Stimulated activated CD8-positive, alpha-beta memory T cell treated with anti-CD3 and anti-CD28 coated beads, Interleukin-15, amount 100 ng/mL, for 48 hours (primary cell): Measurements from ENCODE around the gene EEF1AKMT2.
A peak's percentile ranks its signal among the peaks of the same experiment; 100 is the strongest.

ENCODE experiments used
- DNase-seq, 2 donors: peaks; one replicate each; pipeline ENCODE4 v3.0.0-alpha.2; 2020; ENCODE audit warnings: low read depth in 2 of 2

EEF1AKMT2 gene

GRCh38 chr10:124737221-124737620, 54.5 kb downstream of the EEF1AKMT2 start:
- no peak for DNase-seq

DNA sequence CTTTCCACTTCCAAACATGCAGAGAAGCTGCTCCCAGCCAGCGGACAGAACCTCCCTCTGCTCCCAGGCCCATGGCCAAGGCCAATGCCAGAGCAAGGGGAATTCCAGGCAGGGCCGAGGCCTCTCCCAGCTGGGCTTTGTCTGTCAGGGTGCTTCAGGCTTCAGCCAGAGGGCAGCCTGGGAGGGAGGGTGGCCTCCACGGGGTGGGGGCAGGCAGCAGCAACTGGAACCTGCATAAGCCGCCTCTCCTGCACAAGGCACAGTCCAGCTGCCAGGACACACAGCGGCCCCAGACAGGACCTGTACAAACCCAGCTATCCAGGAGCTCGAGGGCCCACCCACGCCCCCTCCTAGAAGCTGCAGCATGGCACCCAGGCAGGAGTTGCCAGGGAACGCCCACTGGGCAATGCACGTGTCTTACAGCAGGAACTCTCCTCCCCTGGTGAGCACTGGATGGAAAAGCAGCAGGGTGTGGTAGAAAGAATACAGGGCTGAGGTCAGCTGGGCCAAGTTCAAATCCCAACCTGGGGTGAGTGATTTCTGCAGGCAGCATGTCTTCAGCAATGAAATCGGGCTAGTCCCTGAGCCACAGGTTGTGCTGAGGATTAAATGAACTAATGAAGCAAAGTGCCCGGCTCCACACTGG, 55.1 kb downstream of the EEF1AKMT2 start:
- no peak for DNase-seq

GRCh38 chr10:124735491-124736286, 56.0 kb downstream of the EEF1AKMT2 start:
- no peak for DNase-seq

GRCh38 chr10:124734311-124735166, 57.1 kb downstream of the EEF1AKMT2 start:
- peak in 1 of 2 donors; percentile 28 for DNase-seq

- DNase-seq = no peak
Observed at GRCh38 chr10:124733571-124734245, 58.0 kb downstream of the EEF1AKMT2 start.

- DNase-seq = peak in 1 of 2 donors; percentile 74
Observed at GRCh38 chr10:124732931-124733570, 58.6 kb downstream of the EEF1AKMT2 start.

DNA sequence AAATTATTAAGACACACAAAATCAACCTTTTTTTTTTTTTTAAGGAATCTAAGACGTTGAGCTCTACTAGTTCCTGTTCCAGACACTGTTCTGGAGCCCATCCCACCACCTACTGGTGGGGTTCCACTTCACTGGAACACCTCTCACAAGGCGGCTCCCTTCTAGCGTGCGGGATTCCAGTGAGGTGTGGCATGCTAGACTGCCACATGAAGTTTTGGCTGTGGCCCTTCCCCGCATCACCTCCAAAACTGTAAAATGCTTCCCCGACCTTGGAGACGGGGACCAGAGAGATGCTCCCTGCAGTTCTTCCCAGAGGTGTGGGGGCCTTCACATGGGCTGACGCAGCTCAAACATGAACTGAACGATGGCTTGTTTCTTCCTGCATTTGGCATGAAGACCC, 60.1 kb downstream of the EEF1AKMT2 start:
- no peak for DNase-seq

DNA sequence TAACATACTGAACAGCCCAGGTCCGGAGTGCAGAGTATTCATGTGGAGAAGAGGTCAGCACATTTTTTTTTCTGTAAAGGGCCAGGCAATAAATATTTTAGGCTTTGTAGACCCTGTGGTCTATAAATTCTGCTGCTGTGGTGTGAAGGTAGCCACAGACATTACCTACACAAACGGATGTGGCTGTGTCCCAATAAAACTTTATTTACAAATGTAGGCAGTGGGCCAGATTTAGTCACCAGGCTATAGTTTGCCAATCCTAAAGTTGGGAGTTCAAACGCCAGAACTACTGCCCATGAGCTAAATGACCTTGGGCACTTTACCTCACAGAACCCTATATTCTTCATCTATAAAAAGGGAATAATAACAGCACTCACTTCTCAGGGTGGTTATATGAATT, 60.9 kb downstream of the EEF1AKMT2 start:
- no peak for DNase-seq

DNA sequence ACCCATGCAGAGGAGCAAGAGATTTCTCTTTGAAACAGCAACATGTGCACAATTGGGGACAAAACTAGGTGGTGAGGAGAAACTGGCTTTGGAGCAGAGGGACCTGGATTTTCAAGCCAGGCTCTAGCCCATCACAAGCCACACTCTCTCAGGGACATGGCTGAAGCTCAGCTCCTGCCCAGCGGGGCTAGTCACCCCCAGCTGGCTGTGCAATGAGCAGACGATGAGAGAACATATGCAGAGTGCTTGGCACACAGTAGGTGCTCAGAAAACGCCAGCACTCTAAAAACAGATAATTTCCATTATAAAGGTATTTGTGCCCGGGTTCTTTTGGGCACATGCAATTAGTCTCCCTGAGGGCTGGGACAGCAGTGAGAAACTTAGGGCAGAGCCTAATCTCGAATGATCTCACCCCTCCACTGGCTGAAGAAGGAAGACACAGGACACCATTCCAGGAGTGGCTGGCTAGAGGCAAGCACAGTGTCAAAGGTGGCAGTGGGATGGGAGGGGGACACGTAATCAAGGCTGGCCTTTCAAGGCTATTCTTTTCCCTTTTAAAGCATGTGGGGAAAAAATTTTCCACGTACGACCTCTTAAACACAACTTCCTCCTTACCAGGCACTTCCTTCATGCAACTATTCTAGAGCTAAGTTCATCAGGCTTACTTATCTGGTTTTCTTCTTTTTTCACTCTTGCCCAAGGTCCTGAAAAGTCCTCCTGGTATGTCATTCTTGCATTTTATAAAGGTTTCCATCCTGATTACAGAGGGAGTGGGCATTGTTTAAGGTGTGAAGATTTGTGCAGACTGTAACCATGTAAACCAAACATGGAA, 62.6 kb downstream of the EEF1AKMT2 start:
- no peak for DNase-seq

- DNase-seq = no peak
Observed at GRCh38 chr10:124728071-124728829, 63.4 kb downstream of the EEF1AKMT2 start.

GRCh38 chr10:124727361-124727960, 64.2 kb downstream of the EEF1AKMT2 start:
- DNase-seq = no peak

- DNase-seq = no peak
Observed at GRCh38 chr10:124725791-124726190, 65.9 kb downstream of the EEF1AKMT2 start.

DNA sequence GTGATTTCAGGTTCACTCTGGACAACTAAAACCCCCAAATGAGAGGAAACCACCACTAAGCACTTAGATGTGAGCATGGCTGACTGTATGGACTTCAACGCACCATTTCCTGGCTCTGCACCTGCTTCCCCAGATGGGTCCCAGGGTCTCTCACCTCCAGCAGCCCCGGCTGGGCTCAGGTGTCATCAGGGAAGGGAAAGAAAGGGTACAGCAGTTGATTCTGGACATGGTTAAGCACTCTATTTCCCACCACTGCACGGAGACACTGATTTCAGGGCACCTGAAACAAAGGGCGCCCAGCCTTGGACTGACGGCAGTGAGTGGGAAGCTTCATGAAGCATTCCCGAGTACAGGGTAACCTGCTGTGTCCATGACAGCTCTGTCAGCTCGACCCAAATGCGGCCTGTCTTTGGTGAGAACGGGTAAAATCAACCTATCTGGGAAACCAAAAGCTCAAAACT, 66.5 kb downstream of the EEF1AKMT2 start:
- no peak for DNase-seq

DNA sequence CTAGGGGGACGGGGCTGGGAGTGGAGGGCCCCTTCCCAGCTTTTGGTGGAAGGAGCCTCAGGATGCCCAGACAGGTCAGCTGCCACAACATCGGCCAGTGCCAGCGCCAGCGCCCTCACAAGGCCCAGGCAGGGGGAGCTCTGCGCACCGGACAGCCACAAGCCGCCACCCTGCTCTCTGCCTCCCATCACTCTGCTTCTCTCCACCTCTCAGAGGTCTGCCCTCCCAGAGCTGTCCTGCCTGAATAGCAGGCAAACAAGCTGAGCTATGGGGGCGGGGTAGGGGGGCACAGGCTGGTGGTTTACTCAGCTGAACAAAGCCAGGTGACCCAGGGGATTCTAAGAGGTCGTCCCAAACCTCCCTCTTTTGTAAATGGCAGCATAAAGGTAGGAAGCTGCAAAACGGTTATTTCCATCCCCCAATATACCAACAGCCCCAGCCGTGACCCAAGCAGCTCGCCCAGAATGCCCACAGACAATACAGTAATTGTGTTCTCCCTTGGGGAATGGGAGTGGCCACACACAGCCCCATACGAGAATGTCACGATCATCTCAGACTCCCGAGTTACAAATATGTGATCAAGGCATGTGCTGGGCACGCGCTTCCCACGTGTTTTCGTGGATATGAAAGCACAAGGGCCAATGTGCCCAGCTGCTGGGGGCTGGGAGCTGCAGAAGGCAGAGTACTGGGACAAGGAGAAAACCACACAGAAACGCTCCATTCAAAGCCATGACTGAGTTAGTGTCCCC, 67.2 kb downstream of the EEF1AKMT2 start:
- DNase-seq = no peak

DNA sequence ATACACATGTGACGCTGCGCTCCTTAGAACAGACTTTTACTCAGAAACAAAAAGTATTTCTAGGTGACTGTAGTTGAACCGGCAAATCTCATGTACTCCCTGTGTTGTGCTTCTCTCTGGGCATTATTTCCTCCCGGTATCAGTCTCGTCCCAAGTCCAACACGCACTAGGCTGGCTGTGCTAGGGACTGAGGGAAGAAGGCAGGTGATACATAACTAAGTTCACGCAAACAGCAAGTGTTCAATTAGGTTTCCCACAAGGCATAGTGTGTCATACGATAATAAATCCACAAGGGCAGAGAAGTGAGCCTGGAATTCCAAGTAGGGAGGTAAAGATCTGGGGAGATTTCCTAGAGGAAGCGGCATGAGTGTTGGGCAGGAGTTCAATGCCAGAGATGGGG, 67.9 kb downstream of the EEF1AKMT2 start:
- no peak for DNase-seq

GRCh38 chr10:124722798-124723783, 68.6 kb downstream of the EEF1AKMT2 start:
- DNase-seq = peak in 1 of 2 donors; percentile 69
